ENCODE results near the gene MED12L. TPM values are rescaled to one million over a fixed set of nuclear protein-coding genes. Genes with fewer than 3 reads are reported as not detected.
A peak's percentile ranks its signal among the peaks of the same experiment; 100 is the strongest.

The MED12L gene
- polyA plus RNA-seq, 1 of the 3 experiments (the other 2 are of a cell fraction), result 0.03 TPM

DNA sequence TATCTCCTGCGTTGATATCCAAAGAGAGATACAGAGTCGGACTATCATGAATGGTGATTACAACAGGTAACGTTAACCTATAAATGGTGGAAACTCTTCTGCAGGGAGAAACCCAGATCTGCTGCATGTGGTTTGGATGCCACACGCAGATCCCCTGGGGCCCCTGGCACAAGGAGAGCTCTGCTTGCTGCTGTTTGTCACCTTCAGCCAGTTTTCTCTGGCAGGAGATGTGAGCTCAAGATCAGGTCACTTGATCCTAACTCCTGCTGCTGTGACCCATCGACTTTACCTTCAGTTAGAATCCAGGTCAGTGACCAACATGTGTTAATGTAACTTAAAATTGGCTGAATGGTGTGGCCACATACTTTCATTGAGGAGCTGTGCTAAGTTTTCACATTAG is 141.4 kb downstream of the MED12L start:
- ChIA-PET POLR2A (no interaction called here), CTCF (interaction anchor here (0.7 to 7.4 kb wide), 19 partner anchors 10 to 611 kb away, joined by 3 to 63 read pairs (median 11); partner anchors contain the start of gene P2RY14)
- Histone ChIP-seq H4K20me1 (ENCODE audit: insufficient read depth) (no peaks in the 10 kb centered on the region), H2AFZ (ENCODE audit: low read depth) (no peak overlapping the region), H3K4me1 (ENCODE audit: control insufficient read depth in 1 of 2, insufficient read depth in 2 of 2, low read depth in 1 of 2, low read length in 1 of 2) (peaks cover 0 to 3% of the 10 kb centered on the region in 2 experiments; a peak in 2 of 4 replicates), H3K9me3 (no peaks in the 10 kb centered on the region), H3K9ac (no peak overlapping the region), H3K4me3 (ENCODE audit: low read depth in 2 of 2, low read length in 1 of 2) (no peak overlapping the region), H3K79me2 (ENCODE audit: insufficient read depth) (no peaks in the 10 kb centered on the region), H3K36me3 (replicated peaks in 1 of 2; ENCODE audit: control insufficient read depth in 1 of 2, insufficient read depth in 2 of 2, low read length in 1 of 2) (no peaks in the 10 kb centered on the region), H3K27me3 (ENCODE audit: insufficient read depth) (no peaks in the 10 kb centered on the region), H3K4me2 (no peak overlapping the region), H3K27ac (ENCODE audit: low read depth in 2 of 2, low read length in 1 of 2) (0 out of 4 replicates have a peak overlapping the region, but pooled peaks of 1 of the 2 experiments have one; percentile 14), H3F3A (replicated peaks; ENCODE audit: insufficient read depth) (no peaks in the 10 kb centered on the region), H3K9me2 (no peaks in the 10 kb centered on the region)
- TF ChIP-seq YY1 (IDR thresholded peaks at IDR 0.05; ENCODE audit: low read depth), result no peak
- TF ChIP-seq TAF1 (IDR thresholded peaks at IDR 0.05; ENCODE audit: borderline replicate concordance, low read depth, low read length), result no peak
- no peak for TF ChIP-seq CHD2 (IDR thresholded peaks at IDR 0.05; ENCODE audit: low read length, partially characterized antibody)
- TF ChIP-seq REST (IDR thresholded peaks at IDR 0.05; ENCODE audit: low read depth, low read length), result no peak
- TF ChIP-seq NFIC (IDR thresholded peaks at IDR 0.05; ENCODE audit: borderline replicate concordance), result no peak
- TF ChIP-seq SMC3 (IDR thresholded peaks at IDR 0.05; ENCODE audit: low read depth, low read length), result no peak
- no peak for TF ChIP-seq TEAD4 (IDR thresholded peaks at IDR 0.05; ENCODE audit: borderline replicate concordance, insufficient read depth)
- no peak for TF ChIP-seq GATA2 (CRISPR knock-in tag; IDR thresholded peaks at IDR 0.05)
- TF ChIP-seq FOXJ3 (CRISPR knock-in tag; IDR thresholded peaks at IDR 0.05), result no peak
- no peak for TF ChIP-seq JUND (IDR thresholded peaks at IDR 0.05)
- TF ChIP-seq POLR2AphosphoS5 (IDR thresholded peaks at IDR 0.05; ENCODE audit: low read depth, low read length), result no peak
- TF ChIP-seq CTCF (IDR thresholded peaks at IDR 0.05), result no peak
- TF ChIP-seq EZH2phosphoT487 (IDR thresholded peaks at IDR 0.05; ENCODE audit: borderline replicate concordance, low read depth), result no peak
- TF ChIP-seq, protein P1, sequence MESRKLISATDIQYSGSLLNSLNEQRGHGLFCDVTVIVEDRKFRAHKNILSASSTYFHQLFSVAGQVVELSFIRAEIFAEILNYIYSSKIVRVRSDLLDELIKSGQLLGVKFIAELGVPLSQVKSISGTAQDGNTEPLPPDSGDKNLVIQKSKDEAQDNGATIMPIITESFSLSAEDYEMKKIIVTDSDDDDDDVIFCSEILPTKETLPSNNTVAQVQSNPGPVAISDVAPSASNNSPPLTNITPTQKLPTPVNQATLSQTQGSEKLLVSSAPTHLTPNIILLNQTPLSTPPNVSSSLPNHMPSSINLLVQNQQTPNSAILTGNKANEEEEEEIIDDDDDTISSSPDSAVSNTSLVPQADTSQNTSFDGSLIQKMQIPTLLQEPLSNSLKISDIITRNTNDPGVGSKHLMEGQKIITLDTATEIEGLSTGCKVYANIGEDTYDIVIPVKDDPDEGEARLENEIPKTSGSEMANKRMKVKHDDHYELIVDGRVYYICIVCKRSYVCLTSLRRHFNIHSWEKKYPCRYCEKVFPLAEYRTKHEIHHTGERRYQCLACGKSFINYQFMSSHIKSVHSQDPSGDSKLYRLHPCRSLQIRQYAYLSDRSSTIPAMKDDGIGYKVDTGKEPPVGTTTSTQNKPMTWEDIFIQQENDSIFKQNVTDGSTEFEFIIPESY (IDR thresholded peaks at IDR 0.05; ENCODE audit: borderline replicate concordance, low read depth), result no peak
- no peak for TF ChIP-seq FOSL2 (IDR thresholded peaks at IDR 0.05; ENCODE audit: borderline replicate concordance, low read depth)
- TF ChIP-seq RFX5 (IDR thresholded peaks at IDR 0.05; ENCODE audit: low read length), result no peak
- no peak for TF ChIP-seq GABPA (IDR thresholded peaks at IDR 0.05; ENCODE audit: low read depth)
- no peak for TF ChIP-seq ELF1 (IDR thresholded peaks at IDR 0.05)
- no peak for DNase-seq
- 76% methylated on average over 5 of the region's 5 CpGs for WGBS (ENCODE audit: low lambda C conversion rate)

All from SK-N-SH (cell line).